IPS DF 6.9 (cell line): ENCODE data around the gene BRD4.
"Not testable (repeated sequence)": the region's sequence is repeated elsewhere in the genome, so short reads cannot be mapped to it uniquely, and the experiment has no call there.

ENCODE experiments used
- DNase-seq: peaks from one replicate; pipeline ENCODE4 v3.0.0-alpha.2; 2013; ENCODE audit warnings: low read depth, low spot score
- H3K27ac ChIP-seq: one replicate; pipeline ENCODE4 v1.5.1; 2013; ENCODE audit warnings: low read length, control low read depth
- H3K27me3 ChIP-seq: 2 replicates; pipeline ENCODE4 v1.6.1; 2013; ENCODE audit warnings: mild to moderate bottlenecking, low read length; ENCODE audit not compliant: control insufficient read depth, insufficient read depth
- H3K36me3 ChIP-seq: 2 replicates; pipeline ENCODE4 v1.6.1; 2013; ENCODE audit warnings: low read length; ENCODE audit not compliant: control insufficient read depth, insufficient read depth
- H3K4me1 ChIP-seq: 2 replicates; pipeline ENCODE4 v1.6.1; 2013; ENCODE audit warnings: low read length; ENCODE audit not compliant: control insufficient read depth, insufficient read depth
- H3K4me3 ChIP-seq: 2 replicates; pipeline ENCODE4 v1.5.1; 2013; ENCODE audit warnings: mild to moderate bottlenecking, low read length
- H3K9me3 ChIP-seq: 2 replicates; pipeline ENCODE4 v1.6.1; 2013; ENCODE audit warnings: low read length, inconsistent platforms; ENCODE audit not compliant: control insufficient read depth, insufficient read depth
- WGBS: extraction: QIAGEN DNeasy Blood & Tissue Kit; methylation state at CpG from one replicate; pipeline ENCODE4 v1.1.7; 2013; ENCODE audit warnings: mixed read lengths, missing lambda C conversion rate; ENCODE audit not compliant: insufficient read length, insufficient coverage; 5-methylcytosine and 5-hydroxymethylcytosine counted together

The BRD4 gene

GRCh38 chr19:15372891-15373301 is 40.6 kb upstream of the BRD4 start:
- no peak overlapping the region for H3K4me3 ChIP-seq
- H3K36me3 ChIP-seq = peaks cover 35% of the 10 kb centered on the region
- H3K27me3 ChIP-seq = no peaks in the 10 kb centered on the region
- no CpG with 5 or more reads among the region's 30 CpGs for WGBS
- DNase-seq = no peak
- no peak overlapping the region for H3K27ac ChIP-seq
- H3K4me1 ChIP-seq = no peaks in the 10 kb centered on the region
- no peaks in the 10 kb centered on the region for H3K9me3 ChIP-seq

- WGBS = no CpG with 5 or more reads among the region's 14 CpGs
- no peak overlapping the region for H3K4me3 ChIP-seq
- H3K27me3 ChIP-seq = no peaks in the 10 kb centered on the region
- no peak for DNase-seq
- peaks cover 39% of the 10 kb centered on the region for H3K36me3 ChIP-seq
- no peaks in the 10 kb centered on the region for H3K4me1 ChIP-seq
- no peak overlapping the region for H3K27ac ChIP-seq
- H3K9me3 ChIP-seq = no peaks in the 10 kb centered on the region
Observed at GRCh38 chr19:15372470-15372869, 40.1 kb upstream of the BRD4 start.

GRCh38 chr19:15371786-15372380 is 39.5 kb upstream of the BRD4 start:
- Histone ChIP-seq H3K9me3 (no peaks in the 10 kb centered on the region), H3K4me1 (no peaks in the 10 kb centered on the region), H3K27ac (no peak overlapping the region), H3K36me3 (peaks cover 40% of the 10 kb centered on the region), H3K4me3 (no peak overlapping the region), H3K27me3 (no peaks in the 10 kb centered on the region)
- WGBS = no CpG with 5 or more reads among the region's 17 CpGs
- no peak for DNase-seq

GRCh38 chr19:15371119-15371518 is 38.8 kb upstream of the BRD4 start:
- H3K36me3 ChIP-seq = peaks cover 40% of the 10 kb centered on the region
- WGBS = no CpG with 5 or more reads among the region's 7 CpGs

GRCh38 chr19:15369594-15369891 is 37.2 kb upstream of the BRD4 start:
- Histone ChIP-seq H3K27ac (no peak overlapping the region), H3K4me3 (no peak overlapping the region), H3K9me3 (no peaks in the 10 kb centered on the region), H3K36me3 (peaks cover 51% of the 10 kb centered on the region), H3K4me1 (no peaks in the 10 kb centered on the region), H3K27me3 (no peaks in the 10 kb centered on the region)
- no peak for DNase-seq
- WGBS = no CpG with 5 or more reads among the region's 9 CpGs

More at GRCh38 chr19:15371119-15371518, 38.8 kb upstream of the BRD4 start:
- H3K4me1 ChIP-seq = no peaks in the 10 kb centered on the region
- no peak for DNase-seq
- H3K9me3 ChIP-seq = no peaks in the 10 kb centered on the region
- H3K4me3 ChIP-seq = no peak overlapping the region
- H3K27ac ChIP-seq = no peak overlapping the region
- H3K27me3 ChIP-seq = no peaks in the 10 kb centered on the region

GRCh38 chr19:15368798-15369593 is 36.7 kb upstream of the BRD4 start:
- Histone ChIP-seq H3K4me3 (no peak overlapping the region), H3K9me3 (no peaks in the 10 kb centered on the region), H3K27me3 (no peaks in the 10 kb centered on the region), H3K4me1 (no peaks in the 10 kb centered on the region), H3K27ac (no peak overlapping the region), H3K36me3 (peaks cover 51% of the 10 kb centered on the region)
- no CpG with 5 or more reads among the region's 35 CpGs for WGBS
- DNase-seq = no peak

GRCh38 chr19:15368051-15368632 is 35.8 kb upstream of the BRD4 start:
- Histone ChIP-seq H3K27ac (no peak overlapping the region), H3K36me3 (peaks cover 51% of the 10 kb centered on the region), H3K9me3 (no peaks in the 10 kb centered on the region), H3K4me3 (no peak overlapping the region), H3K4me1 (no peaks in the 10 kb centered on the region), H3K27me3 (no peaks in the 10 kb centered on the region)
- no peak for DNase-seq
- no CpG with 5 or more reads among the region's 24 CpGs for WGBS

- Histone ChIP-seq H3K27me3 (no peaks in the 10 kb centered on the region), H3K36me3 (peaks cover 48% of the 10 kb centered on the region), H3K4me3 (no peak overlapping the region), H3K27ac (no peak overlapping the region), H3K4me1 (no peaks in the 10 kb centered on the region), H3K9me3 (no peaks in the 10 kb centered on the region)
- WGBS = no CpG with 5 or more reads among the region's 3 CpGs
- no peak for DNase-seq
Observed at GRCh38 chr19:15367439-15367838, 35.1 kb upstream of the BRD4 start.

- DNase-seq = no peak
- H3K4me3 ChIP-seq = no peak overlapping the region
- H3K36me3 ChIP-seq = peaks cover 52% of the 10 kb centered on the region
- no peaks in the 10 kb centered on the region for H3K9me3 ChIP-seq
- no peaks in the 10 kb centered on the region for H3K4me1 ChIP-seq
- no peaks in the 10 kb centered on the region for H3K27me3 ChIP-seq
- WGBS = no CpG with 5 or more reads among the region's 6 CpGs
- no peak overlapping the region for H3K27ac ChIP-seq
Observed at GRCh38 chr19:15365264-15365663, 32.9 kb upstream of the BRD4 start.

- H3K9me3 ChIP-seq, DNase-seq, H3K4me3 ChIP-seq, H3K27me3 ChIP-seq, H3K4me1 ChIP-seq, H3K27ac ChIP-seq: not testable (repeated sequence)
- no CpG with 5 or more reads among the region's 3 CpGs for WGBS
- peaks cover 47% of the 10 kb centered on the region for H3K36me3 ChIP-seq
Observed at GRCh38 chr19:15363791-15364190, 31.5 kb upstream of the BRD4 start.
